NOMO-1 (cell line): ENCODE data around the gene MAMSTR.

Experiments
- DNase-seq, 2 experiments: peaks; one replicate each; lab custom pipeline; 2025; ENCODE audit not compliant: unreplicated experiment in 2 of 2; lab: John Stamatoyannopoulos, UW

MAMSTR gene

DNA sequence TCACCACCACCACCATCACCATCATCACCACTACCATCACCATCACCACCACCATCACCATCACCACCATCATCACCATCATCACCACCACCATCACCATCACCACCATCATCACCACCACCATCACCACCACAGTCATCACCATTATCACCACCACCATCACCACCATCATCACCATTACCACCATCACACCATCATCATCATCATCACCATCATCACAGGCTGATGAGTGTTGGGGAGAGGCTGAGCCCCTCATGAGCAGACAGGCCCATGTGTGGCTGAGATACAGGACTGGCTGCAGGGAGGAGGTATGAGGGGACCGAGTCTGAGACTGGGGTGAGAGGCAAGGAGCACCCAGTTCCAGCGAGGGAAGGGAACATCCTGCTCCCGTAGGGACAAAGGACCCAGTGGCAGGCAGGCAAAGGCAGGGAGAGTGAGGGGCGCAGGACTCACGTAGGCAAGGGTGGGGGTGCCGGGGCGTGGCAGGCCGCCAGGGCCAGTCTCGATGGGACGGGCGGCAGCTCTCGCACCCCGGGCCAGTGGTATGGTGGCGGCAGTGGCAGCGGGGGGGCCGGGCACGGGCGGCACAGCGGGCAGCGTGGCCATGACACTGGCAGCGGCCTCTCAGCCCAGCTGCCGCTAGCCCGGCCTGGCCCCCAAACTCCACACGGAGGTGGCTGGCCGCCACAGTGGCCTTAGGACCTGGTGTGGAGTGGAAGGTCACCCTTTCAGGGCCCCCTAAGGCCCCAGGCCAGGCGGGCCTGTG lies 49.4 kb downstream of the MAMSTR start:
- DNase-seq, result no peak

DNA sequence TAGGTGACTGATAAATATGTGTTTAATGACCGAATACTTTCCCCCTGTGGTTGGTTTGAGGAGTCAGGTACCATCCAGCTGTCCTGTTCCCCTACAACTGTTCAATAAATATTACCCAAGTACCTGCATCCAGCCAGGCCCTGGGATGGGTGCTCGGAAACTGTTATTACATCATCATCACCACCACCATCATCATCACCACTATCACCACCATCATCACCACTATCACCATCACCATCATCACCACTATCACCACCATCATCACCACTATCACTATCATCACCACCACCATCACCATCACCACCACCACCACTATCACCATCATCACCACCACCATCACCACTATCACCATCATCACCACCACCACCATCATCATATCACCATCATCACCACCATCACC lies 50.8 kb downstream of the MAMSTR start:
- DNase-seq, result no peak

DNA sequence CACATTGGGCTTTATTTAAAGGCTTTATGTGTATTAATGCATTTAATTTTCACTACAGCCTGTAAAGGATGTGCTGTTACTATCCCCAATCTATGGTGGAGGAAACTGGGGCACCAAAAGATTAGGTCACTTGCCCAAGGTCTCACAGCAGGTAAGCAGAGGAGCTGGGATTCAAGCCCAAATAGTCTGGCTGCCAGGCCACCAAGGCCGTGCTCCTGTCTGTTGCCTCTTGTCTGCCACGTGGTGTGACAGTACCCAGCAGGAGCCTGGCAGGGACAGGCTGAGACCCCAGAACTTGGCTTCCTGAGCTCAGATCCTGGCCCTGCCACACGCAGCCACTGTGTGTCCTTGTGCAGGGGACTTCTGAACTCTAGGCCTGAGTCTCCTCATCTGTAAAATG lies 51.2 kb downstream of the MAMSTR start:
- DNase-seq, result no peak

DNA sequence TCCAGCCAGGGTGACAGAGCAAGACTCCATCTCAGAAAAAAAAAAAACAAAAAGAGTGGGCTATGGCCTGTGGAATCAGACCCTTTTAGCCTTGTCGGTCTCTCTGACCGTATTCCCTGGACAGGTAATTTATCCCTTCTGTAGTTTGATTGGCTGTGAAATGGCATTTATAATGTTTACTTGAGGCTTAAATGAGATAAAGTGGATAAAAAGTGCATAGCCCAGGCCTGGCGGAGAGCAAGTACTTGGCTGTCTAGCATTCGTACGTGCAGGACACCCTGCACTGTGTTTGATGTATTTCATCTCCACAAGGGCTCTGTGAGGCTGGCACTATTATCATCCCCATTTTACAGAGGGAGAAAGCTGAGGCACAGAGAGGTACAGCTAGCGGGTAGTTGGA lies 53.7 kb downstream of the MAMSTR start:
- DNase-seq, result no peak

DNA sequence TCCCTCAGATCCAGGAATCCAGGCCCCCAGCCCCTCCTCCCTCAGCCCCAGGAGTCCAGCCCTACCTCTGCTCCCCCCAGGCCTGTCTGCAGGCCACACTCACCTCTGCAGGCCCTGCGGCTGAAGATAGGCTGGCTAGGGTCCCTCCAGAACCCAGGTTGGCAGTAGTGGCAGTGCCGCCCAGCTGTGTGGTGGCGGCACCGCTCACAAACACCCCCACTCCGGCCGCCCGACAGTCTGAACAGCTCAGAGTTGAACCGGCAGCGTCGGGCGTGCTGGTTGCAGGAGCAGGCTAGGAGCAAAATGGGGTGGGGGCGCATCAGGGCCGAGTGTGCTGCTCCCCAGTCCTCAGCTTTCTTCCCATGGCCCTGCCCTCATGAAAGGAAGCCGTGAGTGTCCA lies 55.0 kb downstream of the MAMSTR start:
- no peak for DNase-seq

DNA sequence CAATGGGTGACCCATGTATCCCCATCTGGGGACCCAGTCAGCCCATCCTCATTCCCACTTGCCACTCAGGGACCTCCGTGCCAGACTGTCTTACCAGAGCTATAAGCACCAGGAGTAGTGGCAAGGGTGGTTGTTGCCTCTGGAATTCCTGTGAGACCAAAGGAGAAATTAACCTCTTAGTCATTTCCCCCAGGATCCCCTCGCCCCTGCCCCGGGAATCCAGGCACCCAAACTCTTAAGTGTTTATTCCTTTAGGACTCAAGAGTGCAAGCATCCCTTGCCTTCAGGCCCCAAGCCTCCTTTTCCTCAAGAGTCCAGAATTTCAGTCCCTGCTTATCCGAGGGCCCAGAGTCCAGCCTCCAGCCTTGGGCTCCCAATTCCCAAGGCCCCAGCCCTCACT lies 55.9 kb downstream of the MAMSTR start:
- no peak for DNase-seq
